Astrocyte of the spinal cord (primary cell): ENCODE data around the gene EEF1G.

Source experiments
- DNase-seq: peaks from one replicate; pipeline ENCODE4 v3.0.0; 2011; ENCODE audit warnings: low read depth, low spot score
- H3K4me3 ChIP-seq: 2 replicates; pipeline ENCODE4 v1.5.1; 2011; ENCODE audit warnings: low read depth, mild to moderate bottlenecking, low read length, moderate library complexity
- CTCF ChIP-seq: IDR thresholded peaks from 2 replicates; pipeline ENCODE4 v1.5.1; 2012; ENCODE audit warnings: low read depth, mild to moderate bottlenecking, low read length, inconsistent platforms
- in situ Hi-C: cut with HindIII; loops from 2 replicates; pipeline ENCODE4 v1.10.0; 2017; ENCODE audit warnings: low sequenced_read_pairs

EEF1G gene

GRCh38 chr11:62542111-62542745, 31.5 kb downstream of the EEF1G start:
- TF ChIP-seq CTCF: no peak
- in situ Hi-C loops: no loop called here
- H3K4me3 ChIP-seq: peak overlapping the region; percentile 91

GRCh38 chr11:62540804-62541701, 32.6 kb downstream of the EEF1G start:
- H3K4me3 ChIP-seq: peak overlapping the region; percentile 6
- in situ Hi-C loops: no loop called here
- TF ChIP-seq CTCF: no peak
- DNase-seq: no peak

More at GRCh38 chr11:62542111-62542745, 31.5 kb downstream of the EEF1G start:
- no peak for DNase-seq

- in situ Hi-C loops: no loop called here
- H3K4me3 ChIP-seq: no peak overlapping the region
- DNase-seq: peak; percentile 94
- no peak for TF ChIP-seq CTCF
Observed at GRCh38 chr11:62539238-62539925, 34.3 kb downstream of the EEF1G start.

- no peak overlapping the region for H3K4me3 ChIP-seq
- in situ Hi-C loops: no loop called here
- TF ChIP-seq CTCF: no peak
- DNase-seq: no peak
Observed at GRCh38 chr11:62538470-62539237, 35.0 kb downstream of the EEF1G start.

GRCh38 chr11:62536301-62536957, 37.3 kb downstream of the EEF1G start:
- TF ChIP-seq CTCF: no peak
- H3K4me3 ChIP-seq: no peak overlapping the region
- no peak for DNase-seq
- in situ Hi-C loops: no loop called here
